Upper lobe of left lung (tissue), 6 donors: Measurements from ENCODE around the gene HSPG2. TPM values are rescaled to one million over a fixed set of nuclear protein-coding genes. Genes with fewer than 3 reads are reported as not detected.

Experiments used
- ATAC-seq, 2 donors: fragments of 200-7000 bp; cut with Tn5 transposase; one replicate each; pipeline ENCODE4 v1.9.1; 2022; ENCODE audit warnings: mild to moderate bottlenecking in 2 of 2, moderate library complexity in 2 of 2; ENCODE audit not compliant: low FRiP score in 2 of 2
- DNase-seq, 2 donors: peaks; one replicate each; pipeline ENCODE4 v3.0.0-alpha.2; 2019 to 2020
- H3K27ac ChIP-seq, 4 donors: fragments of 200-600 bp; sonication (generic); one replicate each; pipeline ENCODE4 v1.5.1; 2016 to 2019
- H3K27me3 ChIP-seq, 4 donors: fragments of 200-600 bp; sonication (generic); one replicate each; pipeline ENCODE4 v1.5.1; 2017 to 2019
- H3K36me3 ChIP-seq, 4 donors: fragments of 200-600 bp; sonication (generic); one replicate each; pipeline ENCODE4 v1.5.1; 2016 to 2019
- H3K4me1 ChIP-seq, 4 donors: fragments of 200-600 bp; sonication (generic); one replicate each; pipeline ENCODE4 v1.5.1; 2018 to 2019
- H3K4me3 ChIP-seq, 4 donors: fragments of 200-600 bp; sonication (generic); one replicate each; pipeline ENCODE4 v1.5.1; 2017 to 2019; ENCODE audit warnings: mild to moderate bottlenecking in 2 of 4, moderate library complexity in 1 of 4
- H3K9me3 ChIP-seq, 4 donors: fragments of 200-600 bp; sonication (generic); one replicate each; pipeline ENCODE4 v1.5.1; 2018 to 2019
- EP300 ChIP-seq, 4 donors: sonication (generic); formaldehyde crosslinking; IDR thresholded peaks; one replicate each; pipeline ENCODE4 v1.5.1; 2017; ENCODE audit warnings: antibody characterized with exemption in 4 of 4, control low read depth in 2 of 4
- POLR2A ChIP-seq, 4 donors: fragments of 450-650 bp; IDR thresholded peaks; one replicate each; pipeline ENCODE4 v1.5.1; 2016 to 2017; ENCODE audit warnings: antibody characterized with exemption in 4 of 4, mild to moderate bottlenecking in 2 of 4
- POLR2AphosphoS5 ChIP-seq, 2 donors: sonication (generic); formaldehyde crosslinking; IDR thresholded peaks; one replicate each; pipeline ENCODE4 v1.5.1; 2017; ENCODE audit warnings: antibody characterized with exemption in 2 of 2
- WGBS, 2 donors: methylation state at CpG; one replicate each; pipeline ENCODE4 v1.1.5; 2017 to 2018; 5-methylcytosine and 5-hydroxymethylcytosine counted together
- total RNA-seq, 6 donors: library from RNA; depleted of rRNA in 4 of 6; stranded (reverse); fragments of >200 nt in 4 of 6; gene quantifications; one replicate each; pipeline versions ENCODE4 v1.1.0 to v1.2.1, GENCODE V29; 2016 to 2021
- TF ChIP-seq, protein P1 (sequence below), 6 experiments: fragments of 450-650 bp in 4 of 6; fragments of 200-600 bp in 2 of 6; sonication (generic) in 2 of 6; IDR thresholded peaks; one replicate each; pipeline ENCODE4 v1.5.1; 2016 to 2019; ENCODE audit warnings: antibody characterized with exemption in 6 of 6
- donor health status: DM: no; HTN: no; CAD: no; lungs with moderate emphysema.
- donor health status: DM: no; HTN: yes; CAD: no; lungs with severe emphysema.

Gene HSPG2
- total RNA-seq, 6 donors from 2014 or later, result 104 to 433 (median 227) TPM

DNA sequence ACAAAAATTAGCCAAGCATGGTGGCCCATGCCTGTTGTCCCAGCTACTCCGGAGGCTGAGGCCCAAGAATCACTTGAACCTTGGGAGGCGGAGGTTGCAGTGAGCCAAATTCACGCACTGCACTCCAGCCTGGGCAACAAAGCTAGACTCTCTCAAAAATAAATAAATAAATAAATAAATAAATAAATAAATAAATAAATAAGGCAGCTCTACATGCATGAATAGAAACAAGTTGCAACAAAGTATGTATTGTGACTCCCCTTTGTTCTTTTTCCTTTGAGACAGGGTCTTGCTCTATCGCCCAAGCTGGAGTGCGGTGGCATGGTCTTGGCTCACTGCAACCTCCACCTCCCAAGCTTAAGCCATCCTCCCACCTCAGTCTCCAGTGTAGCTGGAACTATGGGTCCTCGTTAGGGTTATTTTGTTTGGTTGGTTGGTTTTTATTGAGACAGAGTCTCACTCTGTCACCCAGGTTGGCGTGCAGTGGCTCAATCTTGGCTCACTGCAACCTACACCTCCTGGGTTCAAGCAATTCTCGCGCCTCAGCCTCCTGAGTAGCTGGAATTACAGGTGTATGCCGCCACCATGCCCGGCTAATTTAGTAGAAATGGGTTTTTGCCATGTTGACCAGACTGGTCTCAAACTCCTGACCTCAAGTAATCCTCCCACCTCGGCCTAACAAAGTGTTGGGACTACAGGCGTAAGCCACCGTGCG, 162.1 kb downstream of the HSPG2 start:
- 92 to 96% methylated on average over 15 of the region's 15 CpGs for WGBS, 2 donors
- H3K4me1 ChIP-seq, result peaks cover 7 to 53% (median 17%) of the 10 kb centered on the region in 4 donors
- ATAC-seq, result no peak
- DNase-seq, result peak in 1 of 2 donors; percentile 6
- no peaks in the 10 kb centered on the region for H3K9me3 ChIP-seq
- TF ChIP-seq POLR2AphosphoS5 (IDR thresholded peaks at IDR 0.05), result no peak
- TF ChIP-seq, protein P1, sequence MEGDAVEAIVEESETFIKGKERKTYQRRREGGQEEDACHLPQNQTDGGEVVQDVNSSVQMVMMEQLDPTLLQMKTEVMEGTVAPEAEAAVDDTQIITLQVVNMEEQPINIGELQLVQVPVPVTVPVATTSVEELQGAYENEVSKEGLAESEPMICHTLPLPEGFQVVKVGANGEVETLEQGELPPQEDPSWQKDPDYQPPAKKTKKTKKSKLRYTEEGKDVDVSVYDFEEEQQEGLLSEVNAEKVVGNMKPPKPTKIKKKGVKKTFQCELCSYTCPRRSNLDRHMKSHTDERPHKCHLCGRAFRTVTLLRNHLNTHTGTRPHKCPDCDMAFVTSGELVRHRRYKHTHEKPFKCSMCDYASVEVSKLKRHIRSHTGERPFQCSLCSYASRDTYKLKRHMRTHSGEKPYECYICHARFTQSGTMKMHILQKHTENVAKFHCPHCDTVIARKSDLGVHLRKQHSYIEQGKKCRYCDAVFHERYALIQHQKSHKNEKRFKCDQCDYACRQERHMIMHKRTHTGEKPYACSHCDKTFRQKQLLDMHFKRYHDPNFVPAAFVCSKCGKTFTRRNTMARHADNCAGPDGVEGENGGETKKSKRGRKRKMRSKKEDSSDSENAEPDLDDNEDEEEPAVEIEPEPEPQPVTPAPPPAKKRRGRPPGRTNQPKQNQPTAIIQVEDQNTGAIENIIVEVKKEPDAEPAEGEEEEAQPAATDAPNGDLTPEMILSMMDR (IDR thresholded peaks at IDR 0.05), result no peak
- no peak for TF ChIP-seq EP300 (IDR thresholded peaks at IDR 0.05)
- no peak for TF ChIP-seq POLR2A (IDR thresholded peaks at IDR 0.05)
- H3K27ac ChIP-seq, result peak overlapping the region in 1 of 4 donors; percentile 0
- no peak overlapping the region for H3K4me3 ChIP-seq
- no peaks in the 10 kb centered on the region for H3K36me3 ChIP-seq
- H3K27me3 ChIP-seq, result no peaks in the 10 kb centered on the region

DNA sequence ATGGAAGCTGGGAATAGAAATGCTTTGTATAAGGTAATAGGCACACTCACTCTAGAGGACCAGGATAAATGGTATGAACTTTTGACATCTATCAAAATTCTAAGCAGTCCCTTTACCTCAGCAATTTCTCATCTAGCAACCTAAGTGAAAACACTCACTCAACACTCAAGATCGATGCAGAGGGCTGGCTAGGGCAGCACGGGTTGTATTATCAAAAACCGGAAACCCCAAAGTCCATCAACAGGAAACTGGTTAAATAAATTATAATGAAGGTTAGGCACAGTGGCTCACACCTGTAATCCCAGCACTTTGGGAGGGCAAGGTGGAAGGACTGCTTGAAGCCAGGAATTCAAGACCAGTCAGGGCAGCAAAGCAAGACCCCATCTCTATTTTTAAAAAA, 163.5 kb downstream of the HSPG2 start:
- TF ChIP-seq POLR2AphosphoS5 (IDR thresholded peaks at IDR 0.05), result no peak
- no peak for TF ChIP-seq EP300 (IDR thresholded peaks at IDR 0.05)
- TF ChIP-seq, protein P1 (IDR thresholded peaks at IDR 0.05), result no peak
- TF ChIP-seq POLR2A (IDR thresholded peaks at IDR 0.05), result no peak
- peak overlapping the region in 2 of 4 donors; percentile 27 to 37 for H3K27ac ChIP-seq
- ATAC-seq, result no peak
- no peak overlapping the region for H3K4me3 ChIP-seq
- 23 to 24% methylated on average over 3 of the region's 3 CpGs for WGBS, 2 donors
- peak in 1 of 2 donors; percentile 20 for DNase-seq
- no peaks in the 10 kb centered on the region for H3K27me3 ChIP-seq
- H3K4me1 ChIP-seq, result peaks cover 13 to 43% (median 16%) of the 10 kb centered on the region in 4 donors
- no peaks in the 10 kb centered on the region for H3K9me3 ChIP-seq
- H3K36me3 ChIP-seq, result no peaks in the 10 kb centered on the region

Other genes with a start within 250 kb of the HSPG2 start
- gene USP48, start 154.2 kb downstream of the HSPG2 start, total RNA-seq, result 100 to 1,000 TPM in 1 of 6 donors, 10 to 100 TPM in 5; 39.1 to 173 (median 53.4) TPM
- under 1 TPM in 3 of 6 donors, not detected in 3; 0.24 to 0.59 (median 0.34) TPM for gene LDLRAD2, start 125.0 kb downstream of the HSPG2 start, total RNA-seq
- gene CELA3B, start 39.7 kb upstream of the HSPG2 start, total RNA-seq, result 1 to 10 TPM in 2 of 6 donors, not detected in 4; 5.3 to 9.7 TPM
- gene CELA3A, start 64.3 kb upstream of the HSPG2 start, total RNA-seq, result 10 to 100 TPM in 1 of 6 donors, 1 to 10 TPM in 1, not detected in 4; 7.5 to 17.0 TPM
- gene CDC42, start 115.4 kb upstream of the HSPG2 start, total RNA-seq, result 100 to 1,000 TPM in 4 of 6 donors, 10 to 100 TPM in 2; 24.1 to 248 (median 213) TPM
- 1 to 10 TPM; 1.0 to 3.2 (median 2.0) TPM for gene WNT4, start 205.8 kb upstream of the HSPG2 start, total RNA-seq